ENCODE results near the gene ABR. TPM values are rescaled to one million over a fixed set of nuclear protein-coding genes. Genes with fewer than 3 reads are reported as not detected.

ABR gene
- total and polyA plus RNA-seq, 4 donors: 2.7 to 12.9 (median 6.8) TPM

GRCh38 chr17:1069847-1070246 lies 109.9 kb downstream of the ABR start (continued):
- TF ChIP-seq CTCF (IDR thresholded peaks at IDR 0.05; ENCODE audit: low read depth, low read length, missing input control) (no peak), NR2F2 (IDR thresholded peaks at IDR 0.05) (no peak)

DNA sequence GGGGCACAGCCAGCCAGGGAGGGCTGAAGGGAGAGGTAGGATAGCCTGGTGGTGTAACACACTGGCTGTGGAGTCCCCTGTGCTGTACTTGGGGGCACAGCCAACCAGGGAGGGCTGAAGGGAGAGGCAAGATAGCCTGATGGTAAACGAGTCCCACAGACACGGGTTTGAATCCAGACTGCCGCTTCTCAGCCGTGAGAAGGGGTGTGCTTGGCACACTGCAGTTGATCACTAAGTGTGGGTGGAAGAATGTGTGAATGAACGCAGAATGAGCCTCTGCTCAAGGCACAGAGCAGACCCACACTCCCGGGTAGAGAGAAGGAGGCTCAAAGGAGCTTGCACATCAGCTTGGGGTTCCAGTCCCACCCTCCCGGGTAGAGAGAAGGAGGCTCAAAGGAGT lies 111.4 kb downstream of the ABR start:
- WGBS: 93% methylated on average over 7 of the region's 7 CpGs

More for the DNA sequence above, 111.4 kb downstream of the ABR start:
- Histone ChIP-seq H3K9ac (ENCODE audit: low read depth in 1 of 2, low read length in 2 of 2) (no peak overlapping the region), H3K4me3 (ENCODE audit: low read depth in 1 of 3, low read length in 3 of 3) (no peak overlapping the region), H3K36me3 (ENCODE audit: control insufficient read depth in 4 of 4, insufficient read depth in 3 of 4, low read depth in 1 of 4, low read length in 3 of 4) (peaks cover 0 to 19% (median 4%) of the 10 kb centered on the region in 4 donors), H3K9me3 (ENCODE audit: control insufficient read depth in 4 of 4, low read length in 3 of 4) (peaks cover 0 to 2% (median 0%) of the 10 kb centered on the region in 4 donors), H3K27me3 (ENCODE audit: control insufficient read depth in 4 of 4, insufficient read depth in 4 of 4, low read length in 3 of 4) (no peaks in the 10 kb centered on the region), H3K27ac (ENCODE audit: low read depth in 1 of 2, low read length in 2 of 2) (no peak overlapping the region), H3K4me1 (ENCODE audit: control insufficient read depth in 4 of 4, insufficient read depth in 4 of 4, low read length in 3 of 4) (no peaks in the 10 kb centered on the region)
- TF ChIP-seq JUND (IDR thresholded peaks at IDR 0.05): no peak
- no peak for TF ChIP-seq SP1 (IDR thresholded peaks at IDR 0.05)
- TF ChIP-seq HNF4G (IDR thresholded peaks at IDR 0.05): no peak
- no peak for TF ChIP-seq CTCF (IDR thresholded peaks at IDR 0.05; ENCODE audit: low read depth, low read length, missing input control)
- no peak for TF ChIP-seq EGR1 (IDR thresholded peaks at IDR 0.05; ENCODE audit: low read depth in 2 of 2)
- TF ChIP-seq YY1 (IDR thresholded peaks at IDR 0.05): no peak
- TF ChIP-seq FOXA1 (IDR thresholded peaks at IDR 0.05): no peak
- no peak for TF ChIP-seq RAD21 (IDR thresholded peaks at IDR 0.05)
- TF ChIP-seq RXRA (IDR thresholded peaks at IDR 0.05): no peak
- no peak for TF ChIP-seq ZBTB33 (IDR thresholded peaks at IDR 0.05)
- TF ChIP-seq NR2F2 (IDR thresholded peaks at IDR 0.05): no peak
- TF ChIP-seq GABPA (IDR thresholded peaks at IDR 0.05 in 1 of 2, conservative IDR thresholded peaks at IDR 0.05 in 1 of 2): no peak
- no peak for TF ChIP-seq TAF1 (conservative IDR thresholded peaks at IDR 0.05)
- TF ChIP-seq FOXA2 (IDR thresholded peaks at IDR 0.05): no peak
- no peak for DNase-seq (ENCODE audit: low spot score)

Data from liver (tissue), 9 donors.